Stomach (tissue), 4 donors: ENCODE data around the gene C20orf202.

Experiments
- CTCF ChIP-seq, 7 experiments: fragments of 450-650 bp in 4 of 7; fragments of 200-600 bp in 3 of 7; sonication (generic) in 3 of 7; IDR thresholded peaks; one replicate each; pipeline ENCODE4 v1.5.1; 2016 to 2019; ENCODE audit warnings: antibody characterized with exemption in 7 of 7, control low read depth in 2 of 7, mild to moderate bottlenecking in 1 of 7
- POLR2A ChIP-seq, 4 donors: fragments of 450-650 bp; IDR thresholded peaks; one replicate each; pipeline ENCODE4 v1.6.1; 2016; ENCODE audit warnings: antibody characterized with exemption in 4 of 4, control low read depth in 2 of 4, mild to moderate bottlenecking in 1 of 4, moderate library complexity in 1 of 4
- POLR2AphosphoS5 ChIP-seq, 3 donors: sonication (generic); formaldehyde crosslinking; IDR thresholded peaks; one replicate each; pipeline ENCODE4 v1.6.1; 2016; ENCODE audit warnings: antibody characterized with exemption in 3 of 3

- TF ChIP-seq CTCF (IDR thresholded peaks at IDR 0.05) (no peak), POLR2A (IDR thresholded peaks at IDR 0.05) (no peak), POLR2AphosphoS5 (IDR thresholded peaks at IDR 0.05) (no peak)
Measured at GRCh38 chr20:1252416-1252815, 49.2 kb downstream of the C20orf202 start.
